ENCODE measurements around the gene KIF11. TPM values are rescaled to one million over a fixed set of nuclear protein-coding genes. Genes with fewer than 3 reads are reported as not detected.

Gene KIF11
- 5.7 TPM for total RNA-seq

GRCh38 chr10:92592761-92593618, at the start of gene KIF11:
Gene KIF11, plus strand, starts transcription at chr10:92593130. Its CDS starts 246 bp downstream, at chr10:92593376.
- Histone ChIP-seq H3K27me3 (ENCODE audit: control insufficient read depth in 3 of 3, insufficient read depth in 3 of 3, low read length in 3 of 3) (no peaks in the 10 kb centered on the region), H3K4me3 (ENCODE audit: low read length in 3 of 3) (peak within 1 kb of the TSS; percentile 85 to 92 (median 85)), H3K9ac (ENCODE audit: low read depth in 1 of 3, low read length in 3 of 3) (peak within 1 kb of the TSS; percentile 66 to 89 (median 81)), H3K4me1 (ENCODE audit: control insufficient read depth in 3 of 3, insufficient read depth in 3 of 3, low read length in 3 of 3) (peaks cover 9 to 16% (median 12%) of the 10 kb centered on the region in 3 donors), H3K27ac (ENCODE audit: low read depth, low read length) (peak within 1 kb of the TSS; percentile 85), H3K9me3 (ENCODE audit: control insufficient read depth in 3 of 3, low read length in 3 of 3) (no peaks in the 10 kb centered on the region), H3K36me3 (ENCODE audit: control insufficient read depth in 3 of 3, insufficient read depth in 3 of 3, low read length in 3 of 3) (no peaks in the 10 kb centered on the region)

- H3K27ac ChIP-seq (ENCODE audit: low read depth, low read length), result no peak overlapping the region
- no peak overlapping the region for H3K9ac ChIP-seq (ENCODE audit: low read depth in 1 of 3, low read length in 3 of 3)
- H3K27me3 ChIP-seq (ENCODE audit: control insufficient read depth in 3 of 3, insufficient read depth in 3 of 3, low read length in 3 of 3), result no peaks in the 10 kb centered on the region
- H3K9me3 ChIP-seq (ENCODE audit: control insufficient read depth in 3 of 3, low read length in 3 of 3), result no peaks in the 10 kb centered on the region
- no peaks in the 10 kb centered on the region for H3K4me1 ChIP-seq (ENCODE audit: control insufficient read depth in 3 of 3, insufficient read depth in 3 of 3, low read length in 3 of 3)
- H3K36me3 ChIP-seq (ENCODE audit: control insufficient read depth in 3 of 3, insufficient read depth in 3 of 3, low read length in 3 of 3), result no peaks in the 10 kb centered on the region
- no peak overlapping the region for H3K4me3 ChIP-seq (ENCODE audit: low read length in 3 of 3)
These were observed 48.6 kb upstream of the KIF11 start for GRCh38 chr10:92544296-92544695.

- no peaks in the 10 kb centered on the region for H3K4me1 ChIP-seq (ENCODE audit: control insufficient read depth in 3 of 3, insufficient read depth in 3 of 3, low read length in 3 of 3)
- no peaks in the 10 kb centered on the region for H3K36me3 ChIP-seq (ENCODE audit: control insufficient read depth in 3 of 3, insufficient read depth in 3 of 3, low read length in 3 of 3)
- H3K27ac ChIP-seq (ENCODE audit: low read depth, low read length), result no peak overlapping the region
- H3K9me3 ChIP-seq (ENCODE audit: control insufficient read depth in 3 of 3, low read length in 3 of 3), result no peaks in the 10 kb centered on the region
- no peak overlapping the region for H3K4me3 ChIP-seq (ENCODE audit: low read length in 3 of 3)
- no peak overlapping the region for H3K9ac ChIP-seq (ENCODE audit: low read depth in 1 of 3, low read length in 3 of 3)
- H3K27me3 ChIP-seq (ENCODE audit: control insufficient read depth in 3 of 3, insufficient read depth in 3 of 3, low read length in 3 of 3), result no peaks in the 10 kb centered on the region
These were observed 47.4 kb upstream of the KIF11 start for GRCh38 chr10:92545556-92545955.

GRCh38 chr10:92547676-92548075, 45.3 kb upstream of the KIF11 start:
- no peaks in the 10 kb centered on the region for H3K27me3 ChIP-seq (ENCODE audit: control insufficient read depth in 3 of 3, insufficient read depth in 3 of 3, low read length in 3 of 3)
- H3K4me1 ChIP-seq (ENCODE audit: control insufficient read depth in 3 of 3, insufficient read depth in 3 of 3, low read length in 3 of 3), result no peaks in the 10 kb centered on the region
- peaks cover 0 to 2% (median 0%) of the 10 kb centered on the region in 3 donors for H3K36me3 ChIP-seq (ENCODE audit: control insufficient read depth in 3 of 3, insufficient read depth in 3 of 3, low read length in 3 of 3)
- H3K9ac ChIP-seq (ENCODE audit: low read depth in 1 of 3, low read length in 3 of 3), result no peak overlapping the region
- no peak overlapping the region for H3K27ac ChIP-seq (ENCODE audit: low read depth, low read length)
- H3K9me3 ChIP-seq (ENCODE audit: control insufficient read depth in 3 of 3, low read length in 3 of 3), result no peaks in the 10 kb centered on the region
- H3K4me3 ChIP-seq (ENCODE audit: low read length in 3 of 3), result no peak overlapping the region

DNA sequence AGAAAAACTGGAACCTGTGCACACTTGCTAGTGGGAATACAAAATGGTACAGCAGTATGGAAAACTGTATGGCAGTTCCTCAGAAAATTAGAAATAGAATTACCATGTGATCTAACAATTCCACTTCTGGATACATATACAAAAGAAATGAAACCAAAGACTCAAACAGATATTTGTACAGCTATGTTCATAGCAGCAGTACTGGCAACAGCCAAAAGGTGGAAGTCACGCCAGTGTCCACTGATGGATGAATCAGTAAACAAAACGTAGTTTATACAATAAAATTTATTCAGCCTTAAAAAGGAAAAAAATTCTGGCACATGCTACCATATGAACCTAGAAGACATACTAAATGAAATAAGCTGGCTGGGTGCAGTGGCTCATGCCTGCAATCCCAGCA, 42.0 kb upstream of the KIF11 start:
- H3K36me3 ChIP-seq (ENCODE audit: control insufficient read depth in 3 of 3, insufficient read depth in 3 of 3, low read length in 3 of 3), result peaks cover 0 to 15% (median 14%) of the 10 kb centered on the region in 3 donors
- no peaks in the 10 kb centered on the region for H3K27me3 ChIP-seq (ENCODE audit: control insufficient read depth in 3 of 3, insufficient read depth in 3 of 3, low read length in 3 of 3)
- H3K4me3 ChIP-seq (ENCODE audit: low read length in 3 of 3), result no peak overlapping the region
- no peak overlapping the region for H3K9ac ChIP-seq (ENCODE audit: low read depth in 1 of 3, low read length in 3 of 3)
- peaks cover 0 to 4% (median 3%) of the 10 kb centered on the region in 3 donors for H3K9me3 ChIP-seq (ENCODE audit: control insufficient read depth in 3 of 3, low read length in 3 of 3)
- H3K4me1 ChIP-seq (ENCODE audit: control insufficient read depth in 3 of 3, insufficient read depth in 3 of 3, low read length in 3 of 3), result no peaks in the 10 kb centered on the region
- H3K27ac ChIP-seq (ENCODE audit: low read depth, low read length), result no peak overlapping the region

DNA sequence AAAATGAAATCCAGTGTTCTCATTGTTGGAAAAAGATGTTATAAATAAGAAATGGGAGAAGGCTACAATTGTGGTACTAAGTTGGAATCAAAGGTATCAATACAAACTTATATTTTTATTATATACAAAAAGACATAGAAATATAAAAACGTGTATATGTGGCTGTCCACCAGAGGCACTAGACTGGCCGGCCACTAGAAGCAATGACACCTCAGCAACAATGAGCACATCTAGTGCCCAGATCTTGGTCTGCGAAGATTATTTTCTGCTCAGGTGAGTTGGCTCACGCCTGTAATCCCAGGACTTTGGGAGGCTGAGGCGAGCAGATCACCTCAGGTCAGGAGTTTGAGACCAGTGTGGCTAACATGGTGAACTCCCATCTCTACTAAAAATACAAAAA, 40.6 kb upstream of the KIF11 start:
- Histone ChIP-seq H3K27ac (ENCODE audit: low read depth, low read length) (no peak overlapping the region), H3K36me3 (ENCODE audit: control insufficient read depth in 3 of 3, insufficient read depth in 3 of 3, low read length in 3 of 3) (peaks cover 0 to 15% (median 14%) of the 10 kb centered on the region in 3 donors)

GRCh38 chr10:92553959-92554358, 39.0 kb upstream of the KIF11 start:
- H3K27me3 ChIP-seq (ENCODE audit: control insufficient read depth in 3 of 3, insufficient read depth in 3 of 3, low read length in 3 of 3), result no peaks in the 10 kb centered on the region
- no peaks in the 10 kb centered on the region for H3K4me1 ChIP-seq (ENCODE audit: control insufficient read depth in 3 of 3, insufficient read depth in 3 of 3, low read length in 3 of 3)
- H3K9me3 ChIP-seq (ENCODE audit: control insufficient read depth in 3 of 3, low read length in 3 of 3), result peaks cover 0 to 4% (median 3%) of the 10 kb centered on the region in 3 donors
- no peak overlapping the region for H3K4me3 ChIP-seq (ENCODE audit: low read length in 3 of 3)
- H3K9ac ChIP-seq (ENCODE audit: low read depth in 1 of 3, low read length in 3 of 3), result no peak overlapping the region
- H3K27ac ChIP-seq (ENCODE audit: low read depth, low read length), result no peak overlapping the region
- peaks cover 0 to 17% (median 15%) of the 10 kb centered on the region in 3 donors for H3K36me3 ChIP-seq (ENCODE audit: control insufficient read depth in 3 of 3, insufficient read depth in 3 of 3, low read length in 3 of 3)

More for the DNA sequence above, 40.6 kb upstream of the KIF11 start:
- Histone ChIP-seq H3K27me3 (ENCODE audit: control insufficient read depth in 3 of 3, insufficient read depth in 3 of 3, low read length in 3 of 3) (no peaks in the 10 kb centered on the region), H3K9ac (ENCODE audit: low read depth in 1 of 3, low read length in 3 of 3) (no peak overlapping the region), H3K4me1 (ENCODE audit: control insufficient read depth in 3 of 3, insufficient read depth in 3 of 3, low read length in 3 of 3) (no peaks in the 10 kb centered on the region), H3K4me3 (ENCODE audit: low read length in 3 of 3) (no peak overlapping the region), H3K9me3 (ENCODE audit: control insufficient read depth in 3 of 3, low read length in 3 of 3) (peaks cover 0 to 4% (median 3%) of the 10 kb centered on the region in 3 donors)

- Histone ChIP-seq H3K9ac (ENCODE audit: low read depth in 1 of 3, low read length in 3 of 3) (no peak overlapping the region), H3K4me3 (ENCODE audit: low read length in 3 of 3) (no peak overlapping the region), H3K36me3 (ENCODE audit: control insufficient read depth in 3 of 3, insufficient read depth in 3 of 3, low read length in 3 of 3) (peaks cover 0 to 16% (median 16%) of the 10 kb centered on the region in 3 donors), H3K27me3 (ENCODE audit: control insufficient read depth in 3 of 3, insufficient read depth in 3 of 3, low read length in 3 of 3) (no peaks in the 10 kb centered on the region), H3K27ac (ENCODE audit: low read depth, low read length) (no peak overlapping the region), H3K9me3 (ENCODE audit: control insufficient read depth in 3 of 3, low read length in 3 of 3) (peaks cover 0 to 3% (median 1%) of the 10 kb centered on the region in 3 donors), H3K4me1 (ENCODE audit: control insufficient read depth in 3 of 3, insufficient read depth in 3 of 3, low read length in 3 of 3) (no peaks in the 10 kb centered on the region)
These were observed 33.9 kb upstream of the KIF11 start for GRCh38 chr10:92559046-92559445.

- H3K9ac ChIP-seq (ENCODE audit: low read depth in 1 of 3, low read length in 3 of 3), result no peak overlapping the region
- no peaks in the 10 kb centered on the region for H3K27me3 ChIP-seq (ENCODE audit: control insufficient read depth in 3 of 3, insufficient read depth in 3 of 3, low read length in 3 of 3)
- no peak overlapping the region for H3K27ac ChIP-seq (ENCODE audit: low read depth, low read length)
These were observed 30.5 kb upstream of the KIF11 start for GRCh38 chr10:92562424-92562823.

DNA sequence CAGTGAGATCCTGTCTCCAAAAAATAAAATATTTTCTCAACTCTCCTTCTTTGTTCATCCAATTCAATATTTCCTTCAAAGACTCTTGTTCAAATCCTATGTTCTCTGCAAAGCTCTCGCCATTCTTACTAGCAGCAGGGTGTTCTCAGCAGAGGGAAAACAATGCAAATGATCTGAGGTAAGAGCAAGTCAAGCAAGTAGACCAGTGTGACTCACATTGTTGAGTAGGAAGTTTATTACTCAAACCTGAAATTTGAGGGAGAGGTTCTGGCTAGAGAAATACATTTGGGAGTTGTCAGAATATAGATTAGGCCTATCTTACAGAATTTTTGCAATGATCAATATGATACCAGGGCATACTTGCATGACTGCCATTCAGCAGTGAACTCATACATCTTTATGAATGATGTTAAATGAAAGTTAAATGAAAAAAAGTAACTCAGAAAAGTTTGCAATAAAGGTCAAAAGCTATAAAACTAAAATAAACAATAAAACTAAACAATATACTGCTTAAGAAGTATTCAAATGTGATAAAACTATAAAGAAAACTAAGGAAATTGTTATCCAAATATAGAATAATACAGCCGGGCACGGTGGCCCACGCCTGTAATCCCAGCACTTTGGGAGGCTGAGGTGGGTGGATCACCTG, 24.9 kb upstream of the KIF11 start:
- Histone ChIP-seq H3K4me1 (ENCODE audit: control insufficient read depth in 3 of 3, insufficient read depth in 3 of 3, low read length in 3 of 3) (peaks cover 16 to 22% (median 16%) of the 10 kb centered on the region in 3 donors), H3K9me3 (ENCODE audit: control insufficient read depth in 3 of 3, low read length in 3 of 3) (no peaks in the 10 kb centered on the region), H3K36me3 (ENCODE audit: control insufficient read depth in 3 of 3, insufficient read depth in 3 of 3, low read length in 3 of 3) (no peaks in the 10 kb centered on the region), H3K27me3 (ENCODE audit: control insufficient read depth in 3 of 3, insufficient read depth in 3 of 3, low read length in 3 of 3) (no peaks in the 10 kb centered on the region), H3K9ac (ENCODE audit: low read depth in 1 of 3, low read length in 3 of 3) (no peak overlapping the region), H3K27ac (ENCODE audit: low read depth, low read length) (no peak overlapping the region), H3K4me3 (ENCODE audit: low read length in 3 of 3) (no peak overlapping the region)

More at GRCh38 chr10:92562424-92562823, 30.5 kb upstream of the KIF11 start:
- Histone ChIP-seq H3K9me3 (ENCODE audit: control insufficient read depth in 3 of 3, low read length in 3 of 3) (no peaks in the 10 kb centered on the region), H3K4me1 (ENCODE audit: control insufficient read depth in 3 of 3, insufficient read depth in 3 of 3, low read length in 3 of 3) (peaks cover 0 to 2% (median 0%) of the 10 kb centered on the region in 3 donors), H3K36me3 (ENCODE audit: control insufficient read depth in 3 of 3, insufficient read depth in 3 of 3, low read length in 3 of 3) (peaks cover 0 to 6% (median 3%) of the 10 kb centered on the region in 3 donors), H3K4me3 (ENCODE audit: low read length in 3 of 3) (no peak overlapping the region)

All from skeletal muscle tissue (tissue), 4 donors.